ENCODE results near the gene PC.

DNA sequence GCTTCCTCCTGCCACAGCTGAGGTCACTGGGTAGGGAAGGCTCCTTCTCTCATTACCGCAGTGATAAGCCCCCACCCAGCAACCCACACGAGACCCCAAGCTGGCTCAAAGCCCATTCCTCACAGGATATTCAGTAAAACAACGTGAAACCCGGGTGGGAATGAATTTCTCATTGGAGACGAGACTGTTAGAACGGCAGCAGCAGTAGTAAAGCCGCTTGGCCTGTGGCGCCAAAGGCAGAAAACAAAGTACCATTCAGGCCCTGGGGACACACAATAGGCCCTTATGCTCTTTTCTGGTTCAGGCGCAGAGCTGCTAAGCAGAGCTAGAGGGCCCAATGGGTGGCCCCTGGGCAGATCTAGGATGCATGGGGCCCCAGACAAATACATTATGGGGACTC, 45.3 kb downstream of the PC start:
- TF ChIP-seq CTCF (IDR thresholded peaks at IDR 0.05) (no peak), POLR2A (IDR thresholded peaks at IDR 0.05) (no peak)

Data from lower leg skin (tissue), 3 donors.